Parathyroid adenoma (tissue), 2 donors: ENCODE measurements around the gene VPS29.
A peak's percentile ranks its signal among the peaks of the same experiment; 100 is the strongest.

Experiments used
- H2AFZ ChIP-seq: fragments of 300-600 bp; sonication (generic); one replicate; pipeline ENCODE4 v1.7.0; 2017; ENCODE audit warnings: antibody characterized with exemption, mild to moderate bottlenecking
- H3K27ac ChIP-seq: fragments of 300-600 bp; sonication (generic); one replicate; pipeline ENCODE4 v1.7.0; 2017
- H3K27me3 ChIP-seq: fragments of 300-600 bp; sonication (generic); one replicate; pipeline ENCODE4 v1.7.0; 2017; ENCODE audit warnings: low read length; ENCODE audit not compliant: control insufficient read depth, insufficient read depth
- H3K36me3 ChIP-seq: fragments of 300-600 bp; sonication (generic); one replicate; pipeline ENCODE4 v1.7.0; 2017; ENCODE audit warnings: low read length; ENCODE audit not compliant: control insufficient read depth, insufficient read depth
- H3K4me1 ChIP-seq: fragments of 300-600 bp; sonication (generic); one replicate; pipeline ENCODE4 v1.7.0; 2017; ENCODE audit warnings: control low read depth
- H3K4me2 ChIP-seq: fragments of 300-600 bp; sonication (generic); one replicate; pipeline ENCODE4 v1.7.0; 2017; ENCODE audit warnings: low read length
- H3K4me3 ChIP-seq: fragments of 300-600 bp; sonication (generic); one replicate; pipeline ENCODE4 v1.7.0; 2017; ENCODE audit warnings: low read depth, low read length
- H3K79me2 ChIP-seq: fragments of 300-600 bp; sonication (generic); one replicate; pipeline ENCODE4 v1.7.0; 2017; ENCODE audit warnings: control low read depth
- H3K9ac ChIP-seq: fragments of 300-600 bp; sonication (generic); one replicate; pipeline ENCODE4 v1.7.0; 2017; ENCODE audit warnings: mild to moderate bottlenecking
- H3K9me3 ChIP-seq: fragments of 300-600 bp; sonication (generic); one replicate; pipeline ENCODE4 v1.7.0; 2017; ENCODE audit warnings: low read length; ENCODE audit not compliant: control insufficient read depth
- TF ChIP-seq, protein P1 (sequence below): fragments of 300-600 bp; sonication (generic); IDR thresholded peaks from one replicate; pipeline ENCODE4 v1.7.0; 2017; ENCODE audit warnings: antibody characterized with exemption, mild to moderate bottlenecking
- donor health status: primary hyperparathyroidism.

VPS29 gene

DNA sequence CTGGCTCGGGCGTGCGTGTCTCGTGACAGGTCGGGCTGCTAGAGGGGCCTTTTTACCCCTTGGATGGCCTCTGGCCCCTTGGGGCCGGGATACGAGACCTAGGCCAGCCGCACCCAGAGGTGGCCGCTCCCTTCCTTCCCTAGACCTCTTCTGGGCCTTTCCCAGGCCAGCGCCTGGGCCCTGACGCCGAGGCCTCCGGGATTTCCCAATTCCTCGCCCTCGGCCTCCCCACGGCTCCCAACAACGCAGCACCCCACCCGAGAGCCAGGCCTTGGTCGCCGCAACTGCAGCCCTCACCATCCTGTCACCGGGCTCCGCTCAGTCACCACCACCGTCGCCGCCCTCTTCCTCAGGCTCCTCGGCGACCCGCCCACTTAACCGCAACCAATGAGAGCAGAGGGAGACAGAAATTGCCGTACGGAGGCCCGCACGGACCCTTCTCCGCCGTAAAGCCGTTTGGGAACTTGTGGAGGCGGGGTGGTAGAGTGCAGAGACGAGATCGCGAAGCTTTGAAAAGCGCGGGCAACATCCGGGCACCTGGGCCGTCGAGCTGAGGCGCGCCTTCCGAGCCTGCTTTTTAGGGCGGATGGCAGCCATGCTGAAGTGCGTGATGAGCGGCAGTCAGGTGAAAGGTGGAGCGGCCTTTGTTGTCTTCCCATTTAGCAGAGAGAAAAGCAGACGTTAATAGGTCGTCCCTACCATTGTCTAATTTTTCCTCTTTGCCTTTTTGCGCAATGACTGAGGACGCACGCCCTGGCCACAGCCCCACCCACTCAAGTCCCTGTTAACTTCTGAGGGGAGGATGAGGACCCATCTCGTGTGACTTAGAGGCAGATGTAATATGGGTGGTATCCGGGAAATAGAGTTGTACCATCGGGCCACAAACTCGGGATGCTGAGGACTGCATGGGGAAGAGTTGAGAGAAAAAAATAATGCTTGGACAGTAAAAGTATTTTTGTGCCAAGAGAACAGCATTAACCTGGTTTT lies at the start of gene VPS29, which contains the start of gene RAD9B:
Gene VPS29 (minus strand): TSS at position 360 of the 987 bp plus-strand sequence. CDS start 60 bp downstream, at position 300.
Gene RAD9B (plus strand): TSS at position 580 of the 987 bp plus-strand sequence. CDS start 7 bp downstream, at position 587.
- Histone ChIP-seq H3K4me3 (peak within 1 kb of the TSS; percentile 92), H3K4me1 (peaks cover 6% of the 10 kb centered on the region), H2AFZ (peak within 1 kb of the TSS; percentile 91), H3K9ac (peak within 1 kb of the TSS; percentile 62), H3K27me3 (no peaks in the 10 kb centered on the region), H3K9me3 (no peaks in the 10 kb centered on the region), H3K79me2 (peaks cover 26% of the 10 kb centered on the region), H3K4me2 (peak within 1 kb of the TSS; percentile 64), H3K27ac (peak within 1 kb of the TSS; percentile 75), H3K36me3 (no peaks in the 10 kb centered on the region)
- TF ChIP-seq, protein P1, sequence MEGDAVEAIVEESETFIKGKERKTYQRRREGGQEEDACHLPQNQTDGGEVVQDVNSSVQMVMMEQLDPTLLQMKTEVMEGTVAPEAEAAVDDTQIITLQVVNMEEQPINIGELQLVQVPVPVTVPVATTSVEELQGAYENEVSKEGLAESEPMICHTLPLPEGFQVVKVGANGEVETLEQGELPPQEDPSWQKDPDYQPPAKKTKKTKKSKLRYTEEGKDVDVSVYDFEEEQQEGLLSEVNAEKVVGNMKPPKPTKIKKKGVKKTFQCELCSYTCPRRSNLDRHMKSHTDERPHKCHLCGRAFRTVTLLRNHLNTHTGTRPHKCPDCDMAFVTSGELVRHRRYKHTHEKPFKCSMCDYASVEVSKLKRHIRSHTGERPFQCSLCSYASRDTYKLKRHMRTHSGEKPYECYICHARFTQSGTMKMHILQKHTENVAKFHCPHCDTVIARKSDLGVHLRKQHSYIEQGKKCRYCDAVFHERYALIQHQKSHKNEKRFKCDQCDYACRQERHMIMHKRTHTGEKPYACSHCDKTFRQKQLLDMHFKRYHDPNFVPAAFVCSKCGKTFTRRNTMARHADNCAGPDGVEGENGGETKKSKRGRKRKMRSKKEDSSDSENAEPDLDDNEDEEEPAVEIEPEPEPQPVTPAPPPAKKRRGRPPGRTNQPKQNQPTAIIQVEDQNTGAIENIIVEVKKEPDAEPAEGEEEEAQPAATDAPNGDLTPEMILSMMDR = no peak

DNA sequence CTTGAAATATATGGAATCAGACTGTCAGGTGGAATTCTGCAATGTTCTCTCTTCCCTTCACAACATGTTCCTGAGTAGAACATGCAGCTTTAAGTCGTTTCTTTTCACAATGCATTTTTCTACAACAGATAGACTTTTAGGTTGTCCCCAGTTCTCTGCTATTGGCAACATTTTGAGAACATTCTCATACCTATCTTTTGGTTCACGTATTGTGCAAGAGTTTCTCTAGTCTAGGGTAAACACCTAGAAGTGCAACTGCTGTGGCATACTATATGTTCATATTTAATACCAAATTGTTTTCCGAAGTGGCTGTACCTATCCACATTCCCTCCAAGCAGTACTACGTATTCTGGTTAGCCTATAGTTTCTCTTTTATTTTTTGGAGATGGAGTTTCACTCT lies 49.1 kb upstream of the VPS29 start:
- TF ChIP-seq, protein P1 = no peak
- no peaks in the 10 kb centered on the region for H3K4me1 ChIP-seq
- H2AFZ ChIP-seq = no peak overlapping the region
- H3K27me3 ChIP-seq = no peaks in the 10 kb centered on the region
- H3K9ac ChIP-seq = no peak overlapping the region
- H3K27ac ChIP-seq = no peak overlapping the region
- H3K79me2 ChIP-seq = peaks cover 43% of the 10 kb centered on the region
- no peak overlapping the region for H3K4me3 ChIP-seq
- no peaks in the 10 kb centered on the region for H3K9me3 ChIP-seq
- no peaks in the 10 kb centered on the region for H3K36me3 ChIP-seq
- H3K4me2 ChIP-seq = no peak overlapping the region

DNA sequence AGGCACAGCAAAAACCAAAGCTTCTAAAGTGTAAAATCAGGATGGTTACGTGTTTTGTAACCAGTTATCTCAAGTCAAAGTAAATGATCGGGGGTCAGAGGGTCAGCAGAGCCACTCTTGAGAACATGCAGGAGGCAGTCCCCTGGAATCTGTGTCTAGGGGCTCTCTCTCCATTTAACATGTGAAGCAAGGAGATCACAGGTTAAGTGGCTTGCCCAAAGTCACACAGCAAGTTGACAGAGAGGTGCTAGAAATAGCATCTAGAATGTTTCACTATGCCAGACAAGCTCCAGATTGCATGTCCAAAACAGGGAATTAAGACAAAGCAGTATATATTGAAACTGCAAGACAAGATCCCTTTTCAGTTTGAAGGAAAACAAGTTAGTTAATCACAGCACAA lies 47.8 kb upstream of the VPS29 start:
- H3K4me1 ChIP-seq = no peaks in the 10 kb centered on the region
- H3K4me2 ChIP-seq = no peak overlapping the region
- H3K27ac ChIP-seq = no peak overlapping the region
- no peaks in the 10 kb centered on the region for H3K27me3 ChIP-seq
- H3K9ac ChIP-seq = no peak overlapping the region
- H2AFZ ChIP-seq = no peak overlapping the region
- peaks cover 41% of the 10 kb centered on the region for H3K79me2 ChIP-seq
- TF ChIP-seq, protein P1 = no peak
- H3K4me3 ChIP-seq = no peak overlapping the region
- no peaks in the 10 kb centered on the region for H3K36me3 ChIP-seq
- H3K9me3 ChIP-seq = no peaks in the 10 kb centered on the region

DNA sequence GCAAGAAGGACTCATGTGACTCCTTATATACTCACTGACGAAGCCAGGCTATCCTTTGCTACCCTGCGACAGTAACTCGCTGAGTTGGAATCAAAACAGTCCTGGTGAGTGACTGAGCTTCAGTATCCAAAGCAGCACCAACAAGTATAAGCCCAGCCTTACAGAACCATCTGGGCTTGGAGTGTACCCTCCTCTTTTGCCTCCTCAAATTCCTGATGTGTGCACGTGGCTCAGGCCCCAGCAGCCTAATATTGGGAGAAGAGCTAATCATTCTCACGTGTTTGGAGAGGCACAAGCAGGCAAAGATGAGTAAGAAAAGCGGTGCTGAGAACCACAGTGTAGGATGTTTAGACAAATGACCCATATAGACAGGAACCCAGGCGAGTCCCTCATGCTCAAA lies 46.8 kb upstream of the VPS29 start:
- H2AFZ ChIP-seq = no peak overlapping the region
- H3K9ac ChIP-seq = no peak overlapping the region
- H3K9me3 ChIP-seq = no peaks in the 10 kb centered on the region
- H3K4me2 ChIP-seq = no peak overlapping the region
- H3K27me3 ChIP-seq = no peaks in the 10 kb centered on the region
- no peaks in the 10 kb centered on the region for H3K36me3 ChIP-seq
- no peak overlapping the region for H3K4me3 ChIP-seq
- TF ChIP-seq, protein P1 = no peak
- H3K27ac ChIP-seq = no peak overlapping the region
- peaks cover 7% of the 10 kb centered on the region for H3K4me1 ChIP-seq
- peaks cover 36% of the 10 kb centered on the region for H3K79me2 ChIP-seq
